OCI-LY1 (cell line): ENCODE results near the gene KLHL29.

Experiments
- EZH2 ChIP-seq: fragments of 200-600 bp; sonication (generic), shearing (Covaris generic); IDR thresholded peaks from 2 replicates; pipeline ENCODE4 v1.8.0; 2017; ENCODE audit warnings: borderline replicate concordance, mixed run types, mild to moderate bottlenecking, antibody characterized with exemption, low read length, moderate library complexity, mixed read lengths
- TF ChIP-seq, protein P1 (sequence below): fragments of 200-600 bp; sonication (generic), shearing (Covaris generic); IDR thresholded peaks from 2 replicates; pipeline ENCODE4 v1.5.1; 2017; ENCODE audit warnings: mild to moderate bottlenecking, antibody characterized with exemption, low read length, moderate library complexity, mixed read lengths

DNA sequence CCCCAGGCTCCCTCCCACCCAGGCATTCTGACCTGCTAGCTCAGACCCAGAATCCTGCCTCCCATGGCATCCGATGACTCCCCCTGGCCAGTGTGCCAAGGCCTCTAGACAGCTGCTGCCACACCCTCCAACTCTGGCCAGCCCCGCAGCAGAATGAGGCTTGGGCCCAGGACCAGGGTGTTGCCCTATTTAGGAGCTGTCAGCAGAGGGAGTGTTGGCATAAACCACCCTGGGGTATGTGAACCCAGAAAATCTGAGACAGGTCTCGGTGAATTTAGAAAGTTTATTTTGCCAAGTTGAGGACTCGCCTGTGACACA is 134.3 kb downstream of the KLHL29 start:
- TF ChIP-seq, protein P1, sequence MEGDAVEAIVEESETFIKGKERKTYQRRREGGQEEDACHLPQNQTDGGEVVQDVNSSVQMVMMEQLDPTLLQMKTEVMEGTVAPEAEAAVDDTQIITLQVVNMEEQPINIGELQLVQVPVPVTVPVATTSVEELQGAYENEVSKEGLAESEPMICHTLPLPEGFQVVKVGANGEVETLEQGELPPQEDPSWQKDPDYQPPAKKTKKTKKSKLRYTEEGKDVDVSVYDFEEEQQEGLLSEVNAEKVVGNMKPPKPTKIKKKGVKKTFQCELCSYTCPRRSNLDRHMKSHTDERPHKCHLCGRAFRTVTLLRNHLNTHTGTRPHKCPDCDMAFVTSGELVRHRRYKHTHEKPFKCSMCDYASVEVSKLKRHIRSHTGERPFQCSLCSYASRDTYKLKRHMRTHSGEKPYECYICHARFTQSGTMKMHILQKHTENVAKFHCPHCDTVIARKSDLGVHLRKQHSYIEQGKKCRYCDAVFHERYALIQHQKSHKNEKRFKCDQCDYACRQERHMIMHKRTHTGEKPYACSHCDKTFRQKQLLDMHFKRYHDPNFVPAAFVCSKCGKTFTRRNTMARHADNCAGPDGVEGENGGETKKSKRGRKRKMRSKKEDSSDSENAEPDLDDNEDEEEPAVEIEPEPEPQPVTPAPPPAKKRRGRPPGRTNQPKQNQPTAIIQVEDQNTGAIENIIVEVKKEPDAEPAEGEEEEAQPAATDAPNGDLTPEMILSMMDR, result no peak
- TF ChIP-seq EZH2, result no peak
